GM21390 (cell line): ENCODE data around the gene PEX6.
"Not testable (repeated sequence)": the region's sequence is repeated elsewhere in the genome, so short reads cannot be mapped to it uniquely, and the experiment has no call there.

Experiments used
- ATAC-seq: cut with Tn5 transposase; IDR thresholded peaks from one replicate; pipeline ENCODE4 v1.9.1; 2021; ENCODE audit not compliant: unreplicated experiment

PEX6 gene

DNA sequence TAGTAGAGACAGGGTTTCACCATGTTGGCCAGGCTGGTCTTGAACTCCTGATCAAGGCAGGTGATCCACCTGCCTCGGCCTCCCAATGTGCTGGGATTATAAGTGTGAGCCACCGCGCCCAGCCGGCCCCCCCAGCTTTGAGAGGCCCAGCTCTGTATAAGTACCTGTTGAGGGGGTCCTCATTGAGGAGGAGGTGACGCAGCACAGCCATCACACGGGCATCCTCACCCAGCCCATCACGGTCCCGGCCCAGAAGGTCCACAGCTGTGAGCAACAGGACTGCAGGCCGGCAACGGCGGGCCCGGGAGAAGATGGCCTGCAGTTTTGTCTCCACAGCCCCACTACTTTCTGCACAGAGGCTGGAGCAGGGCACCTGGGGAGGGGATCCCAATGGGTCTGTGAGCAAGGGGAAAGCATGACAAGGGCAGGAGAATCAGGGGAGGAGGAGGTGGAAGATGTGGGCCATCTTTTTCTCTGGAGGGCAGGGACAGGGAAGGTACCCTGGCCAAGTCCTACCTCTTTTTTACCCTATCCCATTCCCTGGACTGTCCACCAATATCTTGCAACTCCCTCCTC is 10.8 kb downstream of the PEX6 start:
- ATAC-seq: no peak

DNA sequence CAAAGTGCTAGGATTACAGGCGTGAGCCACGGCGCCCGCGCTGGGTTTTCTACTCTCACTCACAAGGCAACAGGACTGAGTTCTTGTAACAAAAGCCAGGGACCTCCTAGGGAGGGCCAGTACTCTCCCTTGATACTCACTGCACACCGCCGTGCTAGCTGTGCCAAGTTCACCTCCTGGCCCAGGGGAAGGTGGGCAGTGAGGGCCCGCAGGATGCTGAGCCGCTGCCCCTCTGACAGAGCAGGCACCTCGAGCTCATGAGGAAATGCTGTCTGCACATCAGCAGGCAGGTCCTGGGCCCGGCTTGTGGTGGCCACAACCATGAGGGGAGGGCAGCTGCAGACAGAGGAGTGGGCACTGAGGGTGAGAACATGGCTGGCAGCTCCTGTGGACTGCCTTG is 11.8 kb downstream of the PEX6 start:
- no peak for ATAC-seq

DNA sequence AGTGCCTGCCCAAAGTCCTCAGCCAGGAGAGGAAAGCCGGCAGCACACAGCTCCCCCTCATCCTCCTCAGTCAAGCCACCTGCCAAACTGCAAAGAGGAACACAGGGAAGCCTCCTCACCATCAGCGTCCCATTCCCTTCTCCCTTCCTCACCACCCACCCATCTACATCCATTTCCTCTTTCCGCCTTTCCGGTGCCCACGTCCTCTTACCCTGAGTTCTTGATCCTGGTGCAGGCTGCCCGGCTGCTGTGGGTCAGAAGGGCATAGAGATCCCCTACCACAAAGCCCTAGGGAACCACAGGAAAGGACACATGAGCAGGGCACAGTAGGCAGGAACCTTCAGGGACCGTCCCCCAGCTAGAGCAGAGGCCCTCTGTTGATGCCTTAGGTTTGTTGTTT is 12.4 kb downstream of the PEX6 start:
- ATAC-seq: no peak

DNA sequence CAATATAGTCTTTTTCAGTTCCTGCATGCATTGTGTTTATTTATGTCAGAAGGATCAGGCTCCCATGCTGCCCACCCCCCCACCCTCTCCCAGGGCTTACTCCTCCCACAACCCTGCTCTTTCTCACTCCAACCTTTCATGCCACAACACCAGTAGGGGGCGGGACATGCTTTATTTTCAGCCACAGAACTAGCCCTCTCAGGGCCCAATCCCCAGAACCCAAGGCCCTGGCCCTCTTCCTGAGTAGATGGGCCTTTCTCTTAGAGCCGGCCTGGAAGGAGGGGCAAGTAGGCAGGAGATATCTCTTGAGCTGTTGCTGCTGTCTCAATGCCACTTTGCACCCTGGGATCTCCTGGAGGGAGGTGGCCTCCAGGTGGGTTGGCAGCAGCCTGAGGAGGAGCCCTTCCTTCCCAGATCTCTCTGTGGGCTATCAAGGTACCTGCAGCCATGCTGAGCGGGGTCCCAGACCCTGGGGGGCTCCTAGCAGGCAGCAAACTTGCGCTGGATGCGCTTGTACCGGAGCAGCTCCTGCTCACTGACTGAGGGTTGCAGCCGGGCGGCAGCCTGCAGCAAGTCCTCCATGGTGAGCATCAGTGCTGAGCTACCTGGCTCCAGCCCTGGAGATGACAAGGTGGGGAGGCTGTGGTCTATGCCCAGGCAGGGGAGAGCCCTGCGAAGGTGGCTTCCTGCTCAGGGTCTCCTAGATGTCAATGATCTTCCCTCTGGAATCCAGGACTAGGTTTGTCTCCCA is 15.0 kb downstream of the PEX6 start:
- ATAC-seq: no peak

DNA sequence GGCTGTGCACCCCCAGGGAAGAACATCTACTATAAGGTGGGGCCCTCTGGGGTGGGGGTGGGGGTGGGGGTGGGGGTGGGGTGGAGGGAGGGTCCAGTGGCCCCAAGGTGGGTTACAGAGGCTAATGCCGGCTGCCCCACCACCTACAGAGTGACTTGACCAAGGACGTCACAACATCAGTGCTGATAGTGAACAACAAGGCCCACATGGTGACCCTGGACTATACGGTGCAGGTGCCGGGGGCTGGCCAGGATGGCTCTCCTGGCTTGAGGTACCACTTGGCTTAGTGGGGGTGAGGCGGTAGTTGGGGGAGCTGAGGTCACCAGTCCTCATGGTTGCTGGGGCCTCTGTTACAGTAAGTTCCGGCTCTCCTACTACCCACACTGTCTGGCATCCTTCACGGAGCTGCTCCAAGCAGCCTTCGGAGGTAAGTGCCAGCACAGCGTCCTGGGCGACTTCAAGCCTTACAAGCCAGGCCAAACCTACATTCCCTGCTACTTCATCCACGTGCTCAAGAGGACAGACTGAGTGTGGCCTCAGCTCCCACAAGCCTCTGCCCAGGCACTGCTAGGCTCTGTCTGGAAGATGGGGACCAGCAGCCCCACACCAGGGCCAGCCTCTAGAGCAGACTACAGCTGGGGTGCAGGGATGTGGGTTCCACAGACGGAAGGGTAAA is 15.7 kb downstream of the PEX6 start:
- no peak for ATAC-seq

DNA sequence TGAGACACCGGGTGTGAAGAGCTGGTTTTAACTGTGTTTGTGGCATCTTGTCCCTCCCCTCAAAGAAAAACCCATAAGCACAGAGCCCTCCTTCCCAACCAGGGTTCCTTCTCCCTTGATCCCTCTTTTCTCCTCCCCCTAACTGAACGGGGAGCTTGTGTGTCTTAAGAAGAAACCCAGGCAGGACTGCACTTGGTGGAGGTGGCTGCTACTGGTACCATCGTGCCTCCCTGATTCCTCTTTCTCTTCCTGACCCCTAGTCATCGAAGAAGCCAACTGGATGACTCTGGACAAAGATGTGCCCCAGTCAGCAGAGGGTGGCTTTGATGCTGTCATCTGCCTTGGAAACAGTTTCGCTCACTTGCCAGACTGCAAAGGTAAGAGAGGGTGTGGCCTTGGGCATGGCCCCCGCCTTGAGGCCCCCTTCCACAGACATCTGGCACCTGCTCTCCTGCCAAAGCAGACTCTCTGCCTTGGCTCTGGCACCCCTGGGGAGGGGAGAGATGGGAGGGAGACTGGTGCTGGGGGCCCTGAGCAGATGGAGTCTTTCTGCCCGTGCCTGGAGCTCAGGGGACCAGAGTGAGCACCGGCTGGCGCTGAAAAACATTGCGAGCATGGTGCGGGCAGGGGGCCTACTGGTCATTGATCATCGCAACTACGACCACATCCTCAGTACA is 16.3 kb downstream of the PEX6 start:
- ATAC-seq: no peak

DNA sequence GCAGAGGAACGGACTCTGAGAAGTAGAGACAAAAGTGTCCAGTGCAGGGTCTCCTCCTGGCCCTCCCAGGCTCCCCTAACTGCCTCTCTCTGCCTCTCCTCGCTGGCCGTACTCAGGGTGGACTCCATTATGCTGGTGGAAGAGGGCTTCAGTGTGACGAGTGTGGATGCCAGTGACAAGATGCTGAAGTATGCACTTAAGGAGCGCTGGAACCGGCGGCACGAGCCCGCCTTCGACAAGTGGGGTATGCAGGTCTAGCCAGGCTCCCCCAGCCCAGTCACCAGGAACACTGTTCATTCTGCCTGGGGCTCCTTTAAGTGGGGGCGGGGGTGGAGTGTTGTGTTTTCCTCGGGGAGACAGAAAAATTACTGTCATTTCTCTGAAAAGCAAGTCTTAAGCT is 16.9 kb downstream of the PEX6 start:
- ATAC-seq: no peak

DNA sequence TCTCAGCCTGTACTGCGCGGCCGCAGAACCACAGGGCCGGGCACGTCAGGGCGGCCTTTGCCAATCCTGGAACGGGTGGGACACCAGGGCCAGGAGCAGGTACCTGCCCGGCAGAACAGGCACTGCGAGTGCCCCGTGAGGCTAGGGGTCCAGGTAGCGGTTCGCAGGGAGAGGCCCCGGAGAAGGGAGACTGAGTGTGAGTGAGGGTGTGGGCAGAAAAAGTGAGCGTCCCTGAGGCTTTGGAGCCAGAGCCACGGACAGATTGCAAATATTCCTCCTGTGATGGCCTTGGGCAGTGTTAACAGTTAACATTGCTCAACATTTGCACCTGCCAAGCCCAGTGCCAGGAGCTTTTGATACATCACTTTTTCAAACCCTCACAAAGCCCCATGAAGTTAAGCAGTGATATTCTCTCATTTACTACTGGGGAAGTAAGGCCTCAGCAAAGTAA is 17.9 kb downstream of the PEX6 start:
- ATAC-seq: no peak

DNA sequence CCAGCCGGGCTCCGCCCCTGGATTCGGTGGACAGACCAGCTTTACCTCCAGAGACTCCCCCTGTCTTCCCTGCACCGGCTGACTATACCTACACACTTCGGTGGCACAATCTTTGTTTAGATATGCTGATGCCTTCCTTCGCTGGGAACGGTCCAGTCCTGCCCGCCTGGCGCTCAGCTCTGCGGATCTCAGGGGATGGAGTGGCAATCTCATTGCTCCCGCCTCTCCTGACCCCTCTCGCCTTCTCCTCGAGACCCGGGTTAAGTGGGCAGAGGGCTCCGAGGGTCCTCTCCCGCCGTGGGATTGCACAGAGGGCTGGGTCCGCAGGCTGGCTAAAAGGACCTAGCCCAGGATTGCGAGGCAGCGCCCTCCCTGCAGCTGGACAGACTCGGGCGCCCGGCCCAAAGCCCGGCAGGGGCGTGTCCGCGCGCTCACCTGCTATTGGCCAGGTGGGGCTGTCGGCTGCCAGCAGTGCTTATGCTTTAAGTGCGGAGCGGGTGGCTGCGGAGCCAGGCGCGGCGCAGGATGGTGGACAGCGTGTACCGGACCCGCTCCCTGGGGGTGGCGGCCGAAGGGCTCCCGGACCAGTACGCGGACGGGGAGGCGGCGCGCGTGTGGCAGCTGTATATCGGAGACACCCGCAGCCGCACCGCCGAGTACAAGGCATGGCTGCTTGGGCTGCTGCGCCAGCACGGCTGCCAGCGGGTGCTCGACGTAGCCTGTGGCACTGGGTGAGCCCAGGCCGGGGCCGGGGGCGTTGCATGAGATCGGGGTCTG is 18.6 kb downstream of the PEX6 start, which contains the start of gene GNMT:
GNMT (plus strand) TSS at position 512 of the 777 bp plus-strand sequence; CDS start at position 526, 14 bp downstream.
- no peak for ATAC-seq

DNA sequence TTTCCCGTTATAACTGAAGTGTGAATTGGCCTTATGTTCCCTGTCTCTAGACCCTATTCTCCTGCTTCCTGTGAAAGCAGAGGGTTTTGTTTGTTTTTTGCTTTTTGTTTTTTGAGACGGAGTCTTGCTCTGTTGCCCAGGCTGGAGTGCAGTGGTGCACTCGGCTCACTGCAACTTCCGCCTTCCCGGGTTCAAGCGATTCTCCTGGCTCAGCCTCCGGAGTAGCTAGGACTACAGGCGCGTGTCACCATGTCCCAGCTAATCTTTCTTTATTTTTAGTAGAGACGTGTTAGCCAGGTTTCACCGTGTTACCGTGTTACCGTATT is 19.1 kb downstream of the PEX6 start:
- no peak for ATAC-seq

DNA sequence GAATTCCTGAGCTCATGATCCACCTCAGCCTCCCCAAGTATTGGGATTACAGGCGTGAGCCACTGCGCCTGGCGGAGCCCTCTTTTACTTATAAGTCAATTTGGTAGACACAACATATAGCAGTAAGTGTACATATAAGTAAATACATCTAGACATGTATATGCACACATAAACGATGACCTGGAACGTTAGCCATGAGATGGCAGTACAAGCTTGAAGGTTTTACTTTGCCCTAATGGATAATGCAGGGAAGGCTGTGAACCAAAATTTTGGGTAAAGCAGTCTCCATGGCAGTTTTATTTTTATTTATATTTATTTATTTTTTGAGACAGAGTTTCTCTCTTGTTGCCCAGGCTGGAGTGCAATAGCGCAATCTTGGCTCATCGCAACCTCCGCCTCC is 20.9 kb downstream of the PEX6 start:
- ATAC-seq: no peak

DNA sequence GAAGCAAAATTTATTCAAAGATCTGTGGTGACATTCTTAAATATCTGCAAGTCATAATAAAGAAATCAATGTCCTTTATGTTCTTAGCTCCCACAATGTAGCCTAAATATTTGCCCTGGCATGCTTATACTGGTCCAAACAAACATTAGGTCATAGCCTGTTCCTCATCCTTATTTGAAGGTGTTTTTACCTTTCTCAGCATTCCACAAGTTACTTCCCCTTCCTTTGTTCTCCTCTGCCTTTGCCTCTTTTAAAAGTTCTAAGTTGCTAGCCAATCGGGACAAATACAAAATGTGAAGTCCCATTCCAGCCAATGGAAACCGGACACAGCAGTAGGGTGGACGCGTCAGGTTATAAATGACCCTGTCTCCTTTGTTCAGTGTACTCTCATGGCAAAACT is 24.6 kb downstream of the PEX6 start:
- not testable (repeated sequence) for ATAC-seq

DNA sequence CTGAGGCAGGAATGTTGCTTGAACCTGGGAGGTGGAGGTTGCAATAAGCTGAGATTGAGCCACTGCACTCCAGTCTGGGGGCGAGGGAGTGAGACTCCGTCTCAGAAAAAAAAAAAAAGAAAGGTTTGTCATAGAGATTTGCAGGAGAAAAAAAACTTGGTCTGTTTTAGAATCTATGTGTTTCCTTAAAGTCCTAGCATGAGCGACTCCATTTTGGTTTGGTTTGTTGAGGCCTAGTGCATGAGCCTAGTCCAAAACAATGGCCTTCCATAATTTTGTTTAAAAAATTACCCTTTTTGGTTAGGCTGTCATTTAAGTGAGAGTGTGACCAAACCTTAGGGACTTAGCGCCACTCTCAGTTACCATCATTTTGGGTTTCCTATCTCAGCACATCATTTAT is 26.6 kb downstream of the PEX6 start:
- no peak for ATAC-seq

DNA sequence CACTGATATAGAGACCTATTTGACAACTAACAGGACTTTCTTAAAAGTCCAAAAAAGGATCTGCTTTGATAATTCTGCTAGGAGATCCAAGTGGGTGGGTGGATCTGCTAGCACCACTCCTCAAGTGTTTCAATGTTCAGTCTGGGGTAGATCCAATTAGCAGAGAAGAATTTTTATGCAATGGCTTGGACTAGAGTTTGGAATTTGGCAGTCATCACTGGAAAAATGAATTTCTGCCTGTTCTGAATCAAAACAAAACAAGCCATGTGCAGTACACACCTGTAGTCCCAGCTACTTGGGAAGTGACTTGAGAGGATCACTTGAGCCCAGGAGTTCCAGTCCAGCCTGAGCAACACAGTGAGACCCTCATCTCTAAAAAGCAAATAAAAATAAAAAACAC is 31.0 kb downstream of the PEX6 start:
- no peak for ATAC-seq

DNA sequence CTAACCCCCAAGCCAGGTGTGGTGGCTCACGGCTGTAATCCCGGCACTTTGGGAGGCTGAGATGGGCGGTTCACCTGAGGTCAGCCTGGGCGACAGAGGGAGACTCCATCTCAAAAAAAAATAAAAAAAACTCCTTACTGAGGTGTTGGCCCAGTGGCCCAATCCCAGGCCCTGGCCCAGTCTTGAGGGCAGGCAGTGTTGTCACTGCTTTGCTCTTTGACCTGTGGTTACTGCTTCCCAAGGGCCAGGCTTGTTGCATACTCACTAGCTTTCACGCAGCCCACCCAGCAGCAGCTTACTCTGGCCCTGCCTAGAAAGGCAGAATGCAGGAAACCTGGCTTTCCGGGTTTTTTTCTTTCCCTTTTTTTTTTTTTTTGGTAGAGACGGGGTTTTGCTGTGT is 36.5 kb downstream of the PEX6 start:
- no peak for ATAC-seq

DNA sequence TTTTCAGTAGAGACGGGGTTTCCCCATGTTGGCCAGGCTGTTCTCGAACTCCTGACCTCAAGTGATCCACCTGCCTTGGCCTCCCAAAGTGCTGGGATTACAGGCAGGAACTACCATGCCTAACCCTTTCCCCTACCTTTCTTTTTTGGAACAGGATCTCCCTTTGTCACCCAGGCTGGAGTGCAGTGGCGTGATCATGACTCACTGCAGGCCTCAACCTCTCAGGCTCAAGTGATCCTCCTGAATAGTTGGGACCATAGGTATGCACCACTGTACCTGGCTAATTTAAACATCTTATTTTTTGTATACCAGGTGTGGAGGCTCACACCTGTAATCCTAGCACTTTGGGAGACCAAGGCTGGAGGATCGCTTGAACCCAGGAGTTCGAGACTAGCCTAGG is 37.6 kb downstream of the PEX6 start:
- not testable (repeated sequence) for ATAC-seq

DNA sequence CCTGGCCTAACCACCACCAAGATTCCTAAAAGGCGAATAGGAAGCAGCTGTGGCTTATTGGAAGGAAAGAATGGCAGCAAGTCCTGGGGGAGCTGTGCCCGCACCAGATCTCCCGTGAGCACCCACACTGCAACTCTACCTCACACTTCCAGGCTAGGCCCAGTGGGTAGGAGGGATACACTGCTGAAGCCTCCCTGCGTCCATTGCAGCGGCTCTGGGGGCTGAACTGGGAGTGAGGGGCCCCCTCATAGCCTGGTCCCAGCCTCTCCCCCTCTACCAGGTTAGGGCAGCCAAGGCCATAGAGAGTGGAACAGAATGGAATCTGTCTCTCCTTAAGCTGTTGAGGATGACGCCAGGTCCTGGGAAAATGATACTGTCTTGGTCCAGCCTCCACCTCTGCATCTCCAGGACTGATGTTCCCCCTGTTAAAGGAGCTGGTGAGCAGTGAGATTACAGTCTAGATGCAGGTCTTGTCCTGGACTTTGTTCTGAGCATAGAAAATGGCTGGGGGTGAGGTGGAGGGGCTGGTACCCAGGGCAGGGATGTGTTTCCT is 38.4 kb downstream of the PEX6 start:
- no peak for ATAC-seq

DNA sequence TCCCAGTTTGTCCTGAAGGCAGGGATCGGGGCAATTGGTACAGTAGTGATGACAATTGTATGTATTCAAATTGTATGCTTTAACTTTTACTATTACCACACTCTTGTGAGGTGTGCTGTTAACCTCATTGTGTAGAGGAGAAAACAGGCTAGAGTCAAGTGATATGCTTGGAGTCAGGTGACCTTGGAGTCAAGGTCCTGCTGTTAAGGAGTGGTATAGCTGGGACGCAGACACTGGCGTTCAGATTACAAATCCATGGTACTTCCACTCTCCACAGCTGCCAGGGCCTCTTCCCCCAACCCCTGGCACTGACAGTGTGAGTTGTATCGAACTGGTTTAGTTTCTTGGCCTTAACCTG is 39.2 kb downstream of the PEX6 start:
- ATAC-seq: no peak

DNA sequence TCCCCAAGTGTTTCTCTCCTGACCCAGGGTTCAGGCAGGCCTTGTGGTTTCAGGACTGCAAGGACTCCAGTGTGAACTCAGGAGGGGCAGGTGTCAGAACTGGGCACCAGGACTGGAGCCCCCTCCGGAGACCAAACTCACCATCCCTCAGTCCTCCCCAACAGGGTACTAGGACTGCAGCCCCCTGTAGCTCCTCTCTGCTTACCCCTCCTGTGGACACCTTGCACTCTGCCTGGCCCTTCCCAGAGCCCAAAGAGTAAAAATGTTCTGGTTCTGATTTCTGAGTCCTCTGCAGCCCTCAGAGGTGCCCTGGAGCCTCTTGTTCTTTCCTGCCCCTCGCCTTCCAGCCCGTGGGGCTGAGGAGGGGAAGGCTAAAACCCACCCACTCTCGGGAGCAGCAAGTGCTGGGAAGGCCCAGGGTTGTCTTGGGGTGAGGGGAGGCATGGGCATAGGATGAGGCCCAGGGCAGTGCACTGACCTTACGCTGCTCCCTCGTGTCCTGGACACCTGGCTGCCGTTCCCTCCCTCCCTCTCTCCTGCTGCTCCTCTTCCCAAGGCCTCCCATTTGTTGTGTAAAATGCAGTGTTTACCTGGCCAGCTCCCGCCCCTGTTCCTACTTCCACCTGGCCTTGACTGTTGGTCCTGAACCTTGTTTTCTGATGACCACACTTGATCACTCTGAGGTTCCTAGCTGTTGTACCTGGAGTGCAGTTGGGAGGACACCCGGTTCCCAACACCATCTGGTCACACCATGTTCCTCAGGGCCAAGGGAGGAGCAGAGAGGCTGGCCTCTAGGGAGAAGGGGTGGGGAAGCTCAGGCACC is 39.8 kb downstream of the PEX6 start:
- no peak for ATAC-seq

DNA sequence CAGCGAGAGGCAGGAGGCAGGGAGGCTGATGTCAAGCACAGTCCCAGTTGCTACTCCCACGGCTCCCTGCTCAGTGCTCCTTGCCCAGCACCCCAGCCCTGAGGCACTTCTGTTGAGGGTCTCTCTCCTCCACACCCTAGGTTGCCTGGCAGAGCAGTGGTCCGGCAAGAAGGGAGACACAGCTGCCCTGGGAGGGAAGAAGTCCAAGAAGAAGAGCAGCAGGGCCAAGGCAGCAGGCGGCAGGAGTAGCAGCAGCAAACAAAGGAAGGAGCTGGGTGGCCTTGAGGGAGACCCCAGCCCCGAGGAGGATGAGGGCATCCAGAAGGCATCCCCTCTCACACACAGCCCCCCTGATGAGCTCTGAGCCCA is 40.6 kb downstream of the PEX6 start:
- ATAC-seq: no peak
